Right lobe of liver (tissue), 4 donors: ENCODE measurements around the gene SDF2L1.

Experiments
- CTCF ChIP-seq, 4 donors: fragments of 200-600 bp in 3 of 4; fragments of 450-650 bp in 1 of 4; IDR thresholded peaks; one replicate each; pipeline versions ENCODE4 v1.5.1 to v1.8.0; 2016 to 2022; ENCODE audit warnings: antibody characterized with exemption in 4 of 4, mild to moderate bottlenecking in 2 of 4
- POLR2A ChIP-seq: fragments of 450-650 bp; IDR thresholded peaks from one replicate; pipeline ENCODE4 v1.6.1; 2017; ENCODE audit warnings: antibody characterized with exemption, mild to moderate bottlenecking
- donor health status: DM: no; HTN: no; CAD: no.
- donor health status: DM: no; HTN: no; CAD: no.
- donor health status: DM: no; HTN: yes; CAD: no.

- TF ChIP-seq CTCF (IDR thresholded peaks at IDR 0.05) (no peak), POLR2A (no peak)
Observed at GRCh38 chr22:21665047-21665851, 23.1 kb downstream of the SDF2L1 start.
